GM12874 (cell line): ENCODE measurements around the gene CSF3.

Source experiments
- TF ChIP-seq, protein P1 (sequence below): IDR thresholded peaks from 2 replicates; pipeline ENCODE4 v1.5.1; 2011; ENCODE audit warnings: low read depth, mild to moderate bottlenecking, control low read depth, low read length, moderate library complexity; ENCODE audit not compliant: insufficient read depth

CSF3 gene

DNA sequence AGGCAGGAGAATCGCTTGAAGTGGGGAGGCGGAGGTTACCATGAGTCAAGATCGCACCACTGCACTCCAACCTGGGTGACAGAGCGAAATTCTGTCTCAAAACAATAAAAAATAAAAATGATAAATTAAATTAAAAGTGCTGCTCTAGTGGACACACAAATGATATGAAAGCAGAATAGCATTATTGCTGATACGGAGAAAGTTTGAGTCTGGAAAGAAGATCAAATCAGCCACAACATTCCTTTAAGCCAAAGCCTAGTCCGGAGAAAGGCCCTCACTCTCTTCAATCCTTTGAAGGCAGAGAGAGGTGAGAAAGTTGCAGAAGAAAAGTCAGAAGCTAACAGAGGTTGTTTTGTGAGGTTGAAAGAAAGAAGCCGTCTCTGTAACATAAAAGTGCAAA is 15.1 kb upstream of the CSF3 start:
- TF ChIP-seq, protein P1, sequence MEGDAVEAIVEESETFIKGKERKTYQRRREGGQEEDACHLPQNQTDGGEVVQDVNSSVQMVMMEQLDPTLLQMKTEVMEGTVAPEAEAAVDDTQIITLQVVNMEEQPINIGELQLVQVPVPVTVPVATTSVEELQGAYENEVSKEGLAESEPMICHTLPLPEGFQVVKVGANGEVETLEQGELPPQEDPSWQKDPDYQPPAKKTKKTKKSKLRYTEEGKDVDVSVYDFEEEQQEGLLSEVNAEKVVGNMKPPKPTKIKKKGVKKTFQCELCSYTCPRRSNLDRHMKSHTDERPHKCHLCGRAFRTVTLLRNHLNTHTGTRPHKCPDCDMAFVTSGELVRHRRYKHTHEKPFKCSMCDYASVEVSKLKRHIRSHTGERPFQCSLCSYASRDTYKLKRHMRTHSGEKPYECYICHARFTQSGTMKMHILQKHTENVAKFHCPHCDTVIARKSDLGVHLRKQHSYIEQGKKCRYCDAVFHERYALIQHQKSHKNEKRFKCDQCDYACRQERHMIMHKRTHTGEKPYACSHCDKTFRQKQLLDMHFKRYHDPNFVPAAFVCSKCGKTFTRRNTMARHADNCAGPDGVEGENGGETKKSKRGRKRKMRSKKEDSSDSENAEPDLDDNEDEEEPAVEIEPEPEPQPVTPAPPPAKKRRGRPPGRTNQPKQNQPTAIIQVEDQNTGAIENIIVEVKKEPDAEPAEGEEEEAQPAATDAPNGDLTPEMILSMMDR: no peak

DNA sequence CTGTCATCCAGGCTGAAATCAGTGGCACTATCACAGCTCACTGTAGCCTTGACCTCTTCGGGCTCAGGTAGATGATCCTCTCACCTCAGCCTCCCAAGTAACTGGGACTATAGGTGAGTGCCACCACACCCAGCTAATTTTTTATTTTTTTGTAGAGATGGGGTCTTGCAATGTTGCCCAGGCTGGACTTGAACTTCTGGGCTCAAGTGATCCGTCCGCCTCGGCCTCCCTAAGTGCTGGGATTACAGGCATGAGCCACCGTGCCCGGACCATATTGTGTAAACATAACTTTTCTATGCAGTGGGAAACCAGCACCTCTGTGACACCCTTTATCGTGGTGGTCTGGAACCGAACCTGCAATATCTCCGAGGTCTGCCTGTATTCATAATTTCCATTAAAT is 11.2 kb upstream of the CSF3 start:
- TF ChIP-seq, protein P1: no peak

- TF ChIP-seq, protein P1: no peak
Observed at GRCh38 chr17:40004712-40005111, 10.5 kb upstream of the CSF3 start.

DNA sequence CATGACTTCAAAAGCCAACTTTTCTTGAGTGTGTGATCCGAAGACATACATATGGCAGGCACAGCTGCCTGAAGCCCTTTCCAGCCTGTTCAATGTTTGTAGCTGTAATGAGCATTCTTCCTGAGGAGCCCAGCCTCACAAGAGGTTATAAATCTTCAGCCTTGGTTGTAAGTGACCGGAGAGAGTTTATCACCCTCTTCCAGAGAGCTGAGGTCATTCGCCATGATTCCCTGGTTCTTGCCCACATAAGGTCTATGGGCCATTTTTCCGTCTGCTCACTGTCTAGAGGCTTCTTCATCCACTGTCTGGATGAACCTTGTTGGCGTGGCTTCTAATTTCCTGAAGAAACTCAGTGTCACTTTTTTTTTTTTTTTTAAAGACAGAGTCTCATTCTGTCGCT is 9.7 kb upstream of the CSF3 start:
- TF ChIP-seq, protein P1: no peak

- TF ChIP-seq, protein P1: no peak
Observed at GRCh38 chr17:40014375-40014980, 762 bp upstream of the CSF3 start.

GRCh38 chr17:40015998-40016985 is 1.1 kb downstream of the CSF3 start:
- TF ChIP-seq, protein P1: no peak

DNA sequence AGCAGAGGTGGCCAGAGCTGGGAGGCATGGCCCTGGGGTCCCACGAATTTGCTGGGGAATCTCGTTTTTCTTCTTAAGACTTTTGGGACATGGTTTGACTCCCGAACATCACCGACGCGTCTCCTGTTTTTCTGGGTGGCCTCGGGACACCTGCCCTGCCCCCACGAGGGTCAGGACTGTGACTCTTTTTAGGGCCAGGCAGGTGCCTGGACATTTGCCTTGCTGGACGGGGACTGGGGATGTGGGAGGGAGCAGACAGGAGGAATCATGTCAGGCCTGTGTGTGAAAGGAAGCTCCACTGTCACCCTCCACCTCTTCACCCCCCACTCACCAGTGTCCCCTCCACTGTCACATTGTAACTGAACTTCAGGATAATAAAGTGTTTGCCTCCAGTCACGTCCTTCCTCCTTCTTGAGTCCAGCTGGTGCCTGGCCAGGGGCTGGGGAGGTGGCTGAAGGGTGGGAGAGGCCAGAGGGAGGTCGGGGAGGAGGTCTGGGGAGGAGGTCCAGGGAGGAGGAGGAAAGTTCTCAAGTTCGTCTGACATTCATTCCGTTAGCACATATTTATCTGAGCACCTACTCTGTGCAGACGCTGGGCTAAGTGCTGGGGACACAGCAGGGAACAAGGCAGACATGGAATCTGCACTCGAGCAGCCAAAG is 2.3 kb downstream of the CSF3 start:
- TF ChIP-seq, protein P1: no peak
